Esophagus squamous epithelium (tissue), 5 donors: ENCODE results near the gene RPL5. TPM values are rescaled to one million over a fixed set of nuclear protein-coding genes. Genes with fewer than 3 reads are reported as not detected.

Experiments
- DNase-seq: peaks from one replicate; lab custom pipeline; 2025; lab: John Stamatoyannopoulos, UW
- H3K27ac ChIP-seq, 4 donors: fragments of 200-600 bp; sonication (generic); one replicate each; pipeline ENCODE4 v1.5.1; 2016 to 2019; ENCODE audit warnings: mild to moderate bottlenecking in 1 of 4
- H3K27me3 ChIP-seq, 4 donors: fragments of 200-600 bp; sonication (generic); 1 replicate in 3 of 4; 2 replicates in 1 of 4; pipeline versions ENCODE4 v1.5.1 to v1.6.0; 2017 to 2021; ENCODE audit warnings: antibody characterized with exemption in 1 of 4
- H3K36me3 ChIP-seq, 3 donors: fragments of 200-600 bp; sonication (generic); one replicate each; pipeline ENCODE4 v1.5.1; 2016 to 2019
- H3K4me1 ChIP-seq, 3 donors: fragments of 200-600 bp; sonication (generic); one replicate each; pipeline ENCODE4 v1.5.1; 2017 to 2019
- H3K4me3 ChIP-seq, 4 donors: fragments of 200-600 bp; sonication (generic); 1 replicate in 3 of 4; 2 replicates in 1 of 4; pipeline ENCODE4 v1.5.1; 2016 to 2019; ENCODE audit warnings: mild to moderate bottlenecking in 2 of 4, moderate library complexity in 1 of 4
- H3K9me3 ChIP-seq, 3 donors: fragments of 200-600 bp; sonication (generic); one replicate each; pipeline ENCODE4 v1.5.1; 2016 to 2019
- POLR2A ChIP-seq, 4 donors: fragments of 450-650 bp; IDR thresholded peaks; one replicate each; pipeline ENCODE4 v1.6.1; 2017; ENCODE audit warnings: antibody characterized with exemption in 4 of 4, mild to moderate bottlenecking in 4 of 4, moderate library complexity in 3 of 4
- WGBS, 2 donors: methylation state at CpG; one replicate each; pipeline ENCODE4 v1.1.5; 2018; 5-methylcytosine and 5-hydroxymethylcytosine counted together
- intact Hi-C: fragments of 100-400 bp; cut with DNase I; formaldehyde crosslinking; loops from one replicate; pipeline ENCODE4 v1.15.0; 2022
- total RNA-seq, 4 donors: library from RNA; depleted of rRNA; stranded (reverse); fragments of >200 nt; gene quantifications; one replicate each; pipeline ENCODE4 v1.1.0, GENCODE V29; 2016
- TF ChIP-seq, protein P1 (sequence below), 6 experiments: fragments of 450-650 bp in 4 of 6; fragments of 200-600 bp in 2 of 6; sonication (generic) in 2 of 6; IDR thresholded peaks; one replicate each; pipeline ENCODE4 v1.5.1; 2016 to 2019; ENCODE audit warnings: antibody characterized with exemption in 6 of 6, mild to moderate bottlenecking in 4 of 6, moderate library complexity in 4 of 6
- donor health status: DM: yes; HTN: yes; CAD: no.

RPL5 gene
- total RNA-seq, 4 donors from 2014 or later: 828 to 2,443 (median 1,463) TPM

- Histone ChIP-seq H3K9me3 (no peaks in the 10 kb centered on the region), H3K27ac (no peak overlapping the region), H3K36me3 (no peaks in the 10 kb centered on the region), H3K4me1 (peaks cover 0 to 15% (median 2%) of the 10 kb centered on the region in 3 donors), H3K4me3 (no peak overlapping the region), H3K27me3 (no peaks in the 10 kb centered on the region)
- TF ChIP-seq, protein P1, sequence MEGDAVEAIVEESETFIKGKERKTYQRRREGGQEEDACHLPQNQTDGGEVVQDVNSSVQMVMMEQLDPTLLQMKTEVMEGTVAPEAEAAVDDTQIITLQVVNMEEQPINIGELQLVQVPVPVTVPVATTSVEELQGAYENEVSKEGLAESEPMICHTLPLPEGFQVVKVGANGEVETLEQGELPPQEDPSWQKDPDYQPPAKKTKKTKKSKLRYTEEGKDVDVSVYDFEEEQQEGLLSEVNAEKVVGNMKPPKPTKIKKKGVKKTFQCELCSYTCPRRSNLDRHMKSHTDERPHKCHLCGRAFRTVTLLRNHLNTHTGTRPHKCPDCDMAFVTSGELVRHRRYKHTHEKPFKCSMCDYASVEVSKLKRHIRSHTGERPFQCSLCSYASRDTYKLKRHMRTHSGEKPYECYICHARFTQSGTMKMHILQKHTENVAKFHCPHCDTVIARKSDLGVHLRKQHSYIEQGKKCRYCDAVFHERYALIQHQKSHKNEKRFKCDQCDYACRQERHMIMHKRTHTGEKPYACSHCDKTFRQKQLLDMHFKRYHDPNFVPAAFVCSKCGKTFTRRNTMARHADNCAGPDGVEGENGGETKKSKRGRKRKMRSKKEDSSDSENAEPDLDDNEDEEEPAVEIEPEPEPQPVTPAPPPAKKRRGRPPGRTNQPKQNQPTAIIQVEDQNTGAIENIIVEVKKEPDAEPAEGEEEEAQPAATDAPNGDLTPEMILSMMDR (IDR thresholded peaks at IDR 0.05): no peak
- no peak for TF ChIP-seq POLR2A (IDR thresholded peaks at IDR 0.05)
- intact Hi-C loops: no loop called here
- WGBS, 2 donors: 69 to 75% methylated on average over 4 of the region's 4 CpGs
- DNase-seq: no peak
Observed at GRCh38 chr1:92879316-92879968, 47.6 kb downstream of the RPL5 start.

DNA sequence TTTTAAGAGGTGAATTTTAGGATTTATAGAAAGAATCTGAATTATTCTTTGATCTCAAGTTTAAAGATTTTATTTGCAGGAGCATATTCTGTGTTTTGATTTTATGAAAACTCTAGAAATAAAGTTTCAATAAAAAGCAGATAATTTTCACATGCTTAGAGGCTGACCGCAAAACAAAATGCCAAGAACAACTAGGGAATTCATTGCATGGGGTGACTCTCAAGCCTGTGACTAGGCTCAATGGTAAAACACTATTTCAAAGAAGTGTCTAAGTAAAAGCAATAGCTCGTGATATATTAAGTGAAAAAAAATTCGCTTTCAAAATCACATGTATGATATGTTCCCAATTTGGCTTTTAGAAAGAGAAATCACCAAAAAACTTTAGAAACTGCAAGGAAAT is 49.6 kb downstream of the RPL5 start:
- H3K27ac ChIP-seq: no peak overlapping the region
- no peaks in the 10 kb centered on the region for H3K27me3 ChIP-seq
- H3K4me1 ChIP-seq: peaks cover 0 to 15% (median 1%) of the 10 kb centered on the region in 3 donors
- TF ChIP-seq, protein P1 (IDR thresholded peaks at IDR 0.05): no peak
- no peak for TF ChIP-seq POLR2A (IDR thresholded peaks at IDR 0.05)
- H3K9me3 ChIP-seq: no peaks in the 10 kb centered on the region
- H3K36me3 ChIP-seq: no peaks in the 10 kb centered on the region
- WGBS, 2 donors: 86 to 90% methylated on average over 3 of the region's 3 CpGs
- intact Hi-C loops: no loop called here
- H3K4me3 ChIP-seq: no peak overlapping the region
- DNase-seq: no peak

DNA sequence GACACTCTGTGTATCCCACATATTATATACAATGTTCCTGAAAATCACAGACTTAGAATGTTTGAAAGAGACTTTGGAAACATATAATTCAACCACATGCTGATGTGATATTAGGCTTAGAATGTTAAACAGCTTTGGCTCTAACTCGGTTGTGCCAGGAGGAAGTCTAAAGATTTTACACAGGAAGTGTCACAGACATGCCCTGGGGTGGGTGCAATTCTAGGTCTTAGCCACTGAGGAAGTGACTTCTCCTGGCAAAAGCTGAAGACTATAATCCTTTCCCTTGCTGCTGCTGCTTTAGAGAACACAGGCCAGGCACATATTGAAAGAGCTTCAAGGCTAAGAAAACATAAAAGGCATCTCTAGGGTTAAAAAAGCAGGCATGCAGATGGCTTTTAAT is 51.0 kb downstream of the RPL5 start:
- H3K27ac ChIP-seq: no peak overlapping the region
- peaks cover 0 to under 1% (median 0%) of the 10 kb centered on the region in 3 donors for H3K4me1 ChIP-seq
- H3K36me3 ChIP-seq: no peaks in the 10 kb centered on the region
- intact Hi-C loops: no loop called here
- TF ChIP-seq, protein P1 (IDR thresholded peaks at IDR 0.05): peak in 1 of 6 experiments; percentile 14
- no peak for TF ChIP-seq POLR2A (IDR thresholded peaks at IDR 0.05)
- 0 to 6% methylated on average over 1 of the region's 1 CpG for WGBS, 2 donors
- no peaks in the 10 kb centered on the region for H3K9me3 ChIP-seq
- no peak for DNase-seq
- H3K4me3 ChIP-seq: no peak overlapping the region
- no peaks in the 10 kb centered on the region for H3K27me3 ChIP-seq

DNA sequence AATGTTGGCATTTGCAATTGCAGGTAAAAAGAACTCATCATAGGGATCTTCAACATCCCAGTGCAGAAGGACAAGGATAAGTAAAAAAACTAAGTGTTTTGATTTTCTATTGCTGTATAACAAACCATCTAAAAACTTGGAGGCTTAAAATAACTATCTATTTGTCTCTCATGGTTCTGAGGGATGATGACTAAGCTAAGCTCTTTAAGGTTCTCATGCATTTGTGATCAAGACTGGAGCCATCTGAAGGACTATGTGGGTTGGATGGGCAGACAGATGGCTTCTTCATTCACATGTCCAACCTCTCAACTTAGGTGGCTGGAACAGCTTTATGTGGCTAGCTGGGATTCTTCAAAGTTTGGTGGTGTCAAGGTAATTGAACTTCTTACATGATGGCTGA is 51.5 kb downstream of the RPL5 start:
- intact Hi-C loops: no loop called here
- Histone ChIP-seq H3K9me3 (no peaks in the 10 kb centered on the region), H3K27me3 (no peaks in the 10 kb centered on the region), H3K4me1 (no peaks in the 10 kb centered on the region), H3K27ac (no peak overlapping the region), H3K4me3 (no peak overlapping the region), H3K36me3 (no peaks in the 10 kb centered on the region)
- TF ChIP-seq, protein P1 (IDR thresholded peaks at IDR 0.05): no peak
- no peak for TF ChIP-seq POLR2A (IDR thresholded peaks at IDR 0.05)
- no peak for DNase-seq

GRCh38 chr1:92884195-92884594 is 52.4 kb downstream of the RPL5 start:
- 100% methylated on average over 1 of the region's 1 CpG for WGBS, 2 donors
- H3K36me3 ChIP-seq: no peaks in the 10 kb centered on the region
- no peak overlapping the region for H3K27ac ChIP-seq
- H3K9me3 ChIP-seq: no peaks in the 10 kb centered on the region
- TF ChIP-seq POLR2A (IDR thresholded peaks at IDR 0.05): no peak
- TF ChIP-seq, protein P1 (IDR thresholded peaks at IDR 0.05): no peak
- no peak overlapping the region for H3K4me3 ChIP-seq
- intact Hi-C loops: no loop called here
- DNase-seq: no peak
- no peaks in the 10 kb centered on the region for H3K4me1 ChIP-seq
- H3K27me3 ChIP-seq: no peaks in the 10 kb centered on the region
